ENCODE results near the gene CCNG2.

- TF ChIP-seq POLR2A (IDR thresholded peaks at IDR 0.05; ENCODE audit: insufficient read depth in 1 of 2, low read depth in 2 of 2, low read length in 2 of 2), result no peak
- TF ChIP-seq CTCF (CRISPR knock-in tag; IDR thresholded peaks at IDR 0.05), result no peak
- no peak for TF ChIP-seq THYN1 (CRISPR knock-in tag; IDR thresholded peaks at IDR 0.05; ENCODE audit: borderline replicate concordance, low read depth)
- no peak for TF ChIP-seq GTF2F1 (IDR thresholded peaks at IDR 0.05; ENCODE audit: low read length)
- TF ChIP-seq CCAR2 (optimal IDR thresholded peaks at IDR 0.05; ENCODE audit: low read depth, low read length), result no peak
- no peak for TF ChIP-seq ZNF460 (CRISPR knock-in tag; IDR thresholded peaks at IDR 0.05; ENCODE audit: borderline replicate concordance)
- no peak for TF ChIP-seq RXRA (CRISPR knock-in tag; IDR thresholded peaks at IDR 0.05)
These were observed 45.5 kb downstream of the CCNG2 start for GRCh38 chr4:77202491-77202890.

All from HepG2 (cell line).